Activated naive CD4-positive, alpha-beta T cell treated with anti-CD3 and anti-CD28 coated beads, Interleukin-2, amount 50 U/mL, for 24 hours (primary cell): ENCODE results near the gene MSRB3.

Experiments
- H3K27ac Mint-ChIP-seq: one replicate; pipeline ENCODE4 v1.8.0; 2021; ENCODE audit warnings: mild to moderate bottlenecking, mixed read lengths
- H3K27me3 Mint-ChIP-seq: one replicate; pipeline ENCODE4 v1.8.0; 2021; ENCODE audit warnings: mixed read lengths
- H3K36me3 Mint-ChIP-seq: one replicate; pipeline ENCODE4 v1.8.0; 2021; ENCODE audit warnings: mixed read lengths
- H3K4me1 Mint-ChIP-seq: one replicate; pipeline ENCODE4 v1.8.0; 2021; ENCODE audit warnings: mixed read lengths
- H3K4me3 Mint-ChIP-seq: one replicate; pipeline ENCODE4 v1.8.0; 2021; ENCODE audit warnings: mild to moderate bottlenecking, mixed read lengths
- H3K9me3 Mint-ChIP-seq: one replicate; pipeline ENCODE4 v1.8.0; 2021; ENCODE audit warnings: mixed read lengths

Gene MSRB3

DNA sequence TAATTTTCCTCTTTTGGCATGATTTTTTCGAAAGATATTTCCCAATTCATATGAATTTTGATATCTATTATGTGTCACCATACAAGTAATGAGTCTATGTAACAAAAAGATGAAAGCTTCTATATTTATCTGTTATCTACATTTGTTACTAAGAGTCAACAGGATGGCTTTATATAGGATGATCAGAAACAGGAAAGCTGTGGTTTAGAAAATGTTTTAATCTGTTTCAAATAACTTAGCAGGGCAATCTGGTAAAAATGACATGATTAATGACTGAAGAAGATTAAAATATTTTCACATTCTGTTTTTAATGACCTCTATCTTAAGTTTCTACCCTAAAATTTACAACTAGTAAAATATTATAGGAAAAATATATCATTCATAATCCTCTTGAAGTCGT is 105.8 kb downstream of the MSRB3 start:
- H3K27ac Mint-ChIP-seq = no peak overlapping the region
- H3K36me3 Mint-ChIP-seq = no peaks in the 10 kb centered on the region
- no peak overlapping the region for H3K4me3 Mint-ChIP-seq
- peaks cover 2% of the 10 kb centered on the region for H3K27me3 Mint-ChIP-seq
- no peaks in the 10 kb centered on the region for H3K9me3 Mint-ChIP-seq
- H3K4me1 Mint-ChIP-seq = no peaks in the 10 kb centered on the region

DNA sequence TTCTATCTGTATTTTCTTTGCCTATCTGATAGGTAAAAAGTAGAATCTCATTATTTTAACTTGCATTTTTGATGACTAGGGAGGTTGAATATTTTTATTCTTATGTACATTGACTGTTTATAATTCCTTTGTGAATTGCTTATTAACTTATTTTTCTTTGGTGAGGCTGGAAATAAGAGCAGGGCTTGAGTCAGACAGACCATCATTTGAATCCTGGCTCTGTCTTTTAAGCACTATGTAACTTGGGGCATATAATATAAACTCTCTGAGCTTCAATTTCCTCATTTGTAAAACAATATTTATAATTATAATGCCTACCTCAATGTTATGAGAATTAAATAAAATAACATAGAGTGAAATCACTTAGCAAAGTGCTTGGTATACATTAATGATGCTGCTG is 108.9 kb downstream of the MSRB3 start:
- H3K4me3 Mint-ChIP-seq = no peak overlapping the region
- peaks cover 2% of the 10 kb centered on the region for H3K27me3 Mint-ChIP-seq
- H3K4me1 Mint-ChIP-seq = no peaks in the 10 kb centered on the region
- no peaks in the 10 kb centered on the region for H3K9me3 Mint-ChIP-seq
- H3K27ac Mint-ChIP-seq = no peak overlapping the region
- H3K36me3 Mint-ChIP-seq = no peaks in the 10 kb centered on the region

DNA sequence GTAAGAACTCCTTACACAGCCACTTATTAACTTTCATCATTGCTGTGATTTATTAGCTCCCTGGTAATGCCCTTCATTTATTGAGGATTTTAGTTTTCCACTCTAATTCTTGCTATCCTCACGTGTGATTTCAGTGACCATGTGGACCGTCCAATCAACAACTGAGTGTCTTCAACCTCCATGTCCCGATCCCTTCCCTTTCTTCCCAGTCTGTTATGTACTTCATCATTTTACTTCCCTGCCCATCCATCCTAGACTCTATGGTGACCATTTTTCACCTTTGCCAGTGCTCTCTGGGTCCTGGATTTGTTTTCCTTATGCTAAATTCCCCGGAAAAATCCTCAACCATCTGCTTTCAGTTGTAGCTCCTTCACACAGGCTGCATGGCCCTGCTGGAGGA is 111.0 kb downstream of the MSRB3 start:
- H3K4me3 Mint-ChIP-seq = no peak overlapping the region
- peaks cover 3% of the 10 kb centered on the region for H3K9me3 Mint-ChIP-seq
- H3K27ac Mint-ChIP-seq = no peak overlapping the region
- no peaks in the 10 kb centered on the region for H3K36me3 Mint-ChIP-seq
- peaks cover 2% of the 10 kb centered on the region for H3K27me3 Mint-ChIP-seq
- no peaks in the 10 kb centered on the region for H3K4me1 Mint-ChIP-seq

DNA sequence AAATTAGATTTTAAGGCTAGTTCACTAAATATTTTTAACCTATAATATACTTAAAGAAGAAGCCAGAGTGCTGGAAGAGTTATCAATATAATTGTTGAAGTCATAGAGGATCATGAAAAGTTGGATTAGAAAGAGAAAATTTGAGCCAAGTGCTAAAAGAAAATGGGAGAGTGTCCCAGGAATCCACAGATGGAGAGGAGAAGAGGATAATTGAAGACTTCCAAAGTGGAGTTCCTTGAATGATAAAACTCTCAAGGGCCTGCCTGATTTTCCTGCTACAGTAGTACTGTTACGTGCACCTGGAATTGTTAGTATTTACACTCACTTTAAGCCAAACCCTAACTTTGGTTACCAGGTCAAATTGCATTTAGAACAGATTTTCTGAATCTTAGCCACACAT is 113.2 kb downstream of the MSRB3 start:
- Mint-ChIP-seq H3K36me3 (no peaks in the 10 kb centered on the region), H3K27ac (no peak overlapping the region), H3K4me3 (no peak overlapping the region), H3K9me3 (peaks cover 14% of the 10 kb centered on the region), H3K4me1 (no peaks in the 10 kb centered on the region), H3K27me3 (peaks cover 2% of the 10 kb centered on the region)

DNA sequence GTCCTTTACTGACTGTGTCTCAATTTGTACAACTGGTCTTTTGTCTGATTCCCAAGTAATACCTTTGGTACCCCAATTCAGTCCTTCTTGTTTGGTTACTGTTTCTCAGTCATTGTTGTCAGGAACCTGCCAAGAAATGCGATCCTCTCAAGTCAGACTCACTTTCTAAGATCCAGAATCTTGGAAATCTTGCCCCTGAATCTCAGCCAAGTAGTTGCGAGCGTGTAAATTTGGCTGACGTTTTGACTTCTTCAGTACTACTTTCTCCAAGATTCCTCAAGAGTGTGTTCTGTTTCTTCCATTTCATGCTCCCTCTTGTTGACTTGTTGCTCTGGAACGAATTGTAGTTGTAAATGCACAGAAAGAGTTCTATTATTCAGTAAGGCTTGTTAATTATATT is 114.0 kb downstream of the MSRB3 start:
- Mint-ChIP-seq H3K9me3 (peaks cover 20% of the 10 kb centered on the region), H3K4me3 (no peak overlapping the region), H3K36me3 (no peaks in the 10 kb centered on the region), H3K27ac (no peak overlapping the region), H3K4me1 (no peaks in the 10 kb centered on the region), H3K27me3 (no peaks in the 10 kb centered on the region)

DNA sequence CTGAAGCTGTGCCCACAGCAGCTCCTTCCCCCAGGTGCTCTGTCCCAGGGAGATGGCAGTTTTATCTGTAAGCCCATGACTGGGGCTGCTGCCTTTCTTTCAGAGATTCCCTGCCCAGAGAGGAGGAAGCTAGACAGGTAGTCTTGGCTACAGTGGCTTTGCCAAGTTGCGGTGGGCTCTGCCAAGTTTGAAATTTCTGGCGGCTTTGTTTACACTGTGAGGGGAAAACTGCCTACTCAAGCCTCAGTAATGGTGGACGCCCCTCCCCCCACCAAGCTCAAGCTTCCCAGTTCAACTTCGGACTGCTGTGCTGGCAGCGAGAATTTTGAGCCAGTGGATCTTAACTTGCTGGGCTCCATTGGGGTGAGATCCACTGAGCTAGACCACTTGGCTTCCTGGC is 124.7 kb downstream of the MSRB3 start:
- no peaks in the 10 kb centered on the region for H3K27me3 Mint-ChIP-seq
- H3K4me1 Mint-ChIP-seq = no peaks in the 10 kb centered on the region
- no peak overlapping the region for H3K27ac Mint-ChIP-seq
- H3K9me3 Mint-ChIP-seq = peaks cover 19% of the 10 kb centered on the region
- H3K36me3 Mint-ChIP-seq = no peaks in the 10 kb centered on the region
- no peak overlapping the region for H3K4me3 Mint-ChIP-seq

DNA sequence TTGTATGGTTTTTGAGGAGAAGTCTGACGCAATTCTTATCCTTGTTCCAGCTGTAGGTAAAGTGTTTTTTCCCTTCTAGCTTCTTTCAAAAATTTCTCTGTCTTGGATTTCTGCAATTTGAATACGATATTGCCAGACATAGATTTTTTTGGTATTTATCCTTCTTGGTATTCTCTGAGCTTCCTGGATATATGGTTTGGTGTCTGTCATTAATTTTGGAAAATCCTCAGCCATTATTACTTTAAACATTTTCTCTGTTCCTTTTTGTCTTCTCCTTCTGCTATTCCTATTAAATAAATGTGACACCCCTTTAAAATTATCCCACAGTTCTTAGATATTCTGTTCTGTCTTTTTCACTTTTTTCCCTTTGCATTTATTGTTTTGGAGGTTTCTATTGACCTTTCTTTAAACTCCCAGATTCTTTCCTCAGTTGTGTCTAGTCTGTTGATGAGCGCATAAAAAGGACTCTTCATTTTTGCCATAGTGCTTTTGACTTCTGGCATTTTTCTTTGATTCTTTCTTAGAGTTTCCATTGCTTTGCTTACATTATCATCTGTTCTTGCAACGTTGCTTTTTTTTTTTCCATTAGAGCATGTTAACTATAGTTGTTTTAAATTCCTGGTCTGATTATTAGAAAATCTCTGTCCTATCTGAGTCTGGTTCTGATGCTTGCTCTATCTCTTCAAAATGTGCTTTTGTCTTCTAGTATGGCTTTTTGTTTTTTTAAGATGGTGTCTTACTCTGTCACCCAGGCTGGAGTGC is 129.1 kb downstream of the MSRB3 start:
- H3K27ac Mint-ChIP-seq = no peak overlapping the region
- H3K4me3 Mint-ChIP-seq = no peak overlapping the region
- no peaks in the 10 kb centered on the region for H3K27me3 Mint-ChIP-seq
- no peaks in the 10 kb centered on the region for H3K36me3 Mint-ChIP-seq
- peaks cover 8% of the 10 kb centered on the region for H3K9me3 Mint-ChIP-seq
- H3K4me1 Mint-ChIP-seq = no peaks in the 10 kb centered on the region

DNA sequence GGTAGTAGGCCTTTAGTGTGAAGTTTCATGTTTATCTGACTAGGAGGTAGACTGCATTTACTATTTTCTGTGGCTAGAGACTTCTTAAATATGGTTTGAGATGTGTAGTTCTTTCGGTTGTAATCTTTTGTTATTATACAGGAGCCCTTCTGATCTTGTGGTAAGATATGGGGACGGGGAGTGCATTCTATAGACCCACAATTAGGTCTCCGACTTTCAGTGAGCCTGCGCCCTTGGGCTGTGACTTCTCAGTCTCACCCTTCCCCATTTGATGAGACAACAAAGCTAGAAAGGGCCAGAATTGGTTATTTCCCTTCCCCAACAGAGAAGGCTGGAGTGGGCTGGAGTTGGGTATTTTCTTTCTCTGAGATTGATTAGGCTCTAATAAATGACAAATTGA is 130.0 kb downstream of the MSRB3 start:
- peaks cover 8% of the 10 kb centered on the region for H3K9me3 Mint-ChIP-seq
- H3K27ac Mint-ChIP-seq = no peak overlapping the region
- H3K4me1 Mint-ChIP-seq = no peaks in the 10 kb centered on the region
- no peak overlapping the region for H3K4me3 Mint-ChIP-seq
- no peaks in the 10 kb centered on the region for H3K36me3 Mint-ChIP-seq
- no peaks in the 10 kb centered on the region for H3K27me3 Mint-ChIP-seq

DNA sequence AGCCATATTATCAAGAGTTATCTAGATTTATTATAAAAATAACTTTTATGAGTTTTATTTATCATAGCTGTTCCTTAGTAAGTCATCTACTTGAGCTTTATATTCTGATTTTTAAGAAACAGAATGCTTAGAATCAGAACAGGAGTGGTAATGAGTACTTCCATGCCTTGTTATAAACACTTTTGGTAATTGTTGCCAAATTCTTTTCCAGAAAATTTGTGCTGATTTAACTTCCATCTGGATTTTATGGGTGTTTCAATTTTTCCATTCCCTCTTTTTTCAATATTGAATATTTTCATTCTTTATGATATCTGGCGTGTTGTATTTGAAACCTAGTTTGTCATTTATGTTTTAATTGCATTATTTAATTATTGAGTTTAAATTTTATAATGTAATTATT is 131.2 kb downstream of the MSRB3 start:
- Mint-ChIP-seq H3K4me3 (no peak overlapping the region), H3K4me1 (no peaks in the 10 kb centered on the region)

DNA sequence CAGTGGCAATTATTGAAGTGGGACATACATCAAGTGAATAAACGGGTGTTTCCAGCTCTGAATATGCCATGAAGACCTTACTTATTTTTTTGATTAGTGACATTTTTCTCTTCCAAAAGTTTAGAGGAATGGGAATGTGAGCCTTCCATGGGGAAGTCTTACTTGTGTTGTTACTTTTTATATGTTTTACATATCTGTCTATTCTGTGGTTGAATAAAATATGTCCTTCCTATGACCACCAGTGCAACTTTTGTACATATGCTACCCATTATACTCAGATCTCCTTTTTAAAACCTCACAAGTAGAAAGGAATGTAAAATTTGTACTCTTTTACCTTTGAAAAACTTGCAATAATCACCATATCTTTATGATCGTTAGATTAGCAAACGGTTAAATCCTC is 132.7 kb downstream of the MSRB3 start:
- no peak overlapping the region for H3K27ac Mint-ChIP-seq
- H3K4me3 Mint-ChIP-seq = no peak overlapping the region
- no peaks in the 10 kb centered on the region for H3K27me3 Mint-ChIP-seq
- H3K36me3 Mint-ChIP-seq = no peaks in the 10 kb centered on the region
- H3K4me1 Mint-ChIP-seq = no peaks in the 10 kb centered on the region
- H3K9me3 Mint-ChIP-seq = peaks cover 8% of the 10 kb centered on the region

More for the DNA sequence above, 131.2 kb downstream of the MSRB3 start:
- Mint-ChIP-seq H3K27me3 (no peaks in the 10 kb centered on the region), H3K36me3 (no peaks in the 10 kb centered on the region), H3K9me3 (peaks cover 8% of the 10 kb centered on the region), H3K27ac (no peak overlapping the region)

DNA sequence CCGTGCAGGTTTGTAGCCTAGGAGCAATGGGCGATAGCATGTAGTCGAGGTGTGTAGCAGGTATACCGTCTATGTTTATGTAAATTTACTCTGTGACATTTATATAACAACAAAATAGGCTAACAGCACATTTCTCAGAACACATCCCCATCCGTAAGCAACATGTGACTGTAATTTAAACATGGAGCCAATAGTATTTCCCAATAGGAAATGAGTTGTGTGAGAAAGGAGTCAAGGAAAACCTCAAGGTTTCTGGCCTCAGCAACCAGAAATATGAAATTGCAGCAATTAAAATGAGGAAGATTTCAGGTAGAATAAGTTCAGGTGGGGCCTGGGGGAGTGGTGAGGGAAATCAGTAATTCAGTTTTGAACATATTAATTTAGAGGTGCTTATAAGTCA is 136.0 kb downstream of the MSRB3 start:
- Mint-ChIP-seq H3K9me3 (no peaks in the 10 kb centered on the region), H3K27ac (no peak overlapping the region), H3K36me3 (no peaks in the 10 kb centered on the region), H3K4me3 (no peak overlapping the region), H3K27me3 (peaks cover 5% of the 10 kb centered on the region), H3K4me1 (no peaks in the 10 kb centered on the region)

DNA sequence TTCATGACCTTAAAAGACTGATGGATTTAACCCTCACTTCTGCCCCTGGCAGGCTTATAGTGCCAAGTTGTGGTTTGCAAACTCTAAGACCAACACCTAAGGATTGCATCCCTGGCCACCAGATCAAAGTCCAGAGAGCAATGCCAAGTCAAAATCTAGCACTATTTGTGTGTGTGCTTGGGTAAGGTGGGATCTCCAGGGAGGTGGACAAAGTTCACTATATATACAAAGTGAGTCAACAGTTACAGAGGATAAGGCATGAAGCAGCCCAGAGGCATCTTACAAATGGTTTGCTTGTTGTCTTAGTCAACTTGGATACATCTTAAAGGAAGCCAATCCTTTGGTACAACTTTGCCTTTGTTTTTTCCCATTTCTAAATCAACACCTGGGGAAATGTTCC is 137.3 kb downstream of the MSRB3 start:
- no peak overlapping the region for H3K27ac Mint-ChIP-seq
- H3K9me3 Mint-ChIP-seq = no peaks in the 10 kb centered on the region
- no peak overlapping the region for H3K4me3 Mint-ChIP-seq
- no peaks in the 10 kb centered on the region for H3K4me1 Mint-ChIP-seq
- no peaks in the 10 kb centered on the region for H3K36me3 Mint-ChIP-seq
- H3K27me3 Mint-ChIP-seq = peaks cover 5% of the 10 kb centered on the region

DNA sequence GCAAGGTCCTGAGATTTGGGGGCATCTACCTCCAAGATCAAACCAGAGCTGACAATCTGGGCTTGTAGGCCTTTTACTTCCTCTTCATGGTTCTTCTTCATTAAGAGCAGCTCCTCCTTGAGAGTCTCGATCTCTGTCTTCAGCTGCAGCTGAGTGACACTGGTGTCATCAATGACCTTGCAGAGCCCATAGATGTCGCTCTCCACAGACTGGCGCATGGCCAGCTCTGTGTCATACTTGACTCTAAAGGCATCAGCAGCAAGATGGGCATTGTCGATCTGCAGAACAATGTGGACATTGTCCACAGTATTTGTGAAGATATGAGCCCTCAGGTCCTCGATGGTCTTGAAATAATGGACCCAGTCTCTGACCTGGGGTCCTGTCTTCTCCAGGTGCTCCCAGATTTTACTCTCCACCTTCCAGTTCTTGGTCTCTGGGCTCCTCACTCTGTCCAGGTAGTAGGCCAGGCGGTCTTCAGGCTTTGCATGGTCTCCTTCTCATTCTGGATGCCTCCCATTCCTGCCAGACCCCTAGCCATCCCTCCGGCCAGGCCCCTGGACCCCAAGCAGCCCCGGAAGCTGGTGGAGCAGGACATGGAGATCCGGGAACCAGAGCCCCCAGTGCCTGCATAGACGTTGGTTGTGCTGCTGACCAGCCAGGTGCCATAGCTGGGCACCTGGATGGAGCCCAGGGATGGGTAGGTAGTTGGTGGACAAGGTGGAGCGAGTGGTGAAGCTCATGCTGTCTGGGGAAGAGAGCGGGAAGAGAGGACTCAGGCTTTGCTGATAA is 141.0 kb downstream of the MSRB3 start:
- Mint-ChIP-seq H3K4me3 (no peak overlapping the region), H3K27ac (no peak overlapping the region), H3K36me3 (no peaks in the 10 kb centered on the region), H3K27me3 (peaks cover 5% of the 10 kb centered on the region), H3K4me1 (no peaks in the 10 kb centered on the region), H3K9me3 (peaks cover 4% of the 10 kb centered on the region)

DNA sequence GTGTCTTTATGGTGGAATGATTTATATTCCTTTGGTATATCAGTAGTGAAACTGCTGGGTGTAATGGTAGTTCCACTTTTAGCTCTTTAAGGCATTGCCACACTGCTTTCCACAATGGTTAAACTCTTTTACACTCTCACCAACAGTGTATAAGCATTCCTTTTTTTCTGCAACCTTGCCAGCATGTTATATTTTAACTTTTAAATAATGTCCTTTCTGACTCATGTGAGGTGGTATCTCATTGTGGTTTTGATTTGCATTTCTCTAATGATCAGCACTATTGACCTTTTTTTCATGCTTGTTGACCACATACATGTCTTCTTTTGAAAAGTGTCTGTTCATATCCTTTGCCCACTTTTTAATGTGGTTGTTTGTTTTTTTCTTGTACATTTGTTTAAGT is 142.5 kb downstream of the MSRB3 start:
- Mint-ChIP-seq H3K4me3 (no peak overlapping the region), H3K27ac (no peak overlapping the region), H3K4me1 (no peaks in the 10 kb centered on the region), H3K27me3 (peaks cover 5% of the 10 kb centered on the region), H3K36me3 (no peaks in the 10 kb centered on the region), H3K9me3 (peaks cover 4% of the 10 kb centered on the region)

DNA sequence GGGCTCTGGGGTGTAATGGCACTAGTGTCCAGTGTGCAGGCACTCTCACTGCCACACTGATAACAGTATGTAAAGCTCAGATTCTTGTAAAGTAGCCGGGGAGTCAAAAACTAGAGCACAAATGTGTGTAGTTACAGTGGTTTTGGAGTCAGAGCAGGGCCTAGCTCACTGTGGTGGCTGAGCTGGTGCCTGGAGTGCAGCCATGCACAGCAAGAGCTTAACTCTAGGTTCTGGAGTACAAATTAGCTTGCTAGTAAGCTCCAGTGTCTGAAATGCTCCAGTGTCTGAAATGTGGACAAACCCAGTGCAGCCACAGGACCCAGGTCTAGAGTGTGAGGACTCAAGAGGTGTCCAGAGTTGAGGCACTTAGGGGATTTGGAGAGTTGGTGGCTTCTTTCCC is 149.2 kb downstream of the MSRB3 start:
- Mint-ChIP-seq H3K36me3 (no peaks in the 10 kb centered on the region), H3K9me3 (peaks cover 5% of the 10 kb centered on the region), H3K4me3 (no peak overlapping the region), H3K27ac (no peak overlapping the region), H3K4me1 (no peaks in the 10 kb centered on the region), H3K27me3 (peaks cover 3% of the 10 kb centered on the region)

DNA sequence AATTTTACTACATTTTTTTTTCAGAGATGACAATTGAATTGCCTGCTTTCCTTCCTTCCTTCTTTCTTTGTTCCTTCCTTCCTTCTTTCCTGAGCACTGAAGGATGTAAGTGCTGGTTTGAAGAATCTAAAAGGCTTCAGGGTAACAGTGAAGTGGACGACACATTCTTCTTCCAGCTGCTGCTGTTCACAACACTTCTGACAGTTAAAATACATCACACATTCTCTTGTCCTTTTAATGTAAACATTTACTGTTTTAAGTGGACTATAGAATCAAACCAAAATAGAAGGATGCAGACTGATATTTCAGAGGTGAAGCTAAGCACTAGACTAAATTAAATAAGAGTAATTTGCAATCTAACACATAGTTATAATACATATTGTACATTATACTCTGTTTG is 151.5 kb downstream of the MSRB3 start:
- H3K27me3 Mint-ChIP-seq = peaks cover 5% of the 10 kb centered on the region
- H3K9me3 Mint-ChIP-seq = peaks cover 5% of the 10 kb centered on the region
- H3K4me3 Mint-ChIP-seq = no peak overlapping the region
- no peaks in the 10 kb centered on the region for H3K36me3 Mint-ChIP-seq
- H3K4me1 Mint-ChIP-seq = no peaks in the 10 kb centered on the region
- H3K27ac Mint-ChIP-seq = no peak overlapping the region
